Measurements from ENCODE around the gene FGFR4.

The FGFR4 gene

GRCh38 chr5:177146891-177147638 is 60.4 kb downstream of the FGFR4 start:
- Histone ChIP-seq H3K9me2 (replicated peaks; ENCODE audit: insufficient read depth, low read length) (no peaks in the 10 kb centered on the region), H3K9me3 (ENCODE audit: insufficient read depth, low read length) (no peaks in the 10 kb centered on the region), H3K27me3 (ENCODE audit: low read length) (no peaks in the 10 kb centered on the region), H4K20me1 (ENCODE audit: low read depth, low read length) (no peaks in the 10 kb centered on the region), H3F3A (ENCODE audit: insufficient read depth) (peaks cover 30% of the 10 kb centered on the region), H3K4me3 (ENCODE audit: insufficient read depth, low read length, poor library complexity, severe bottlenecking) (no peak overlapping the region), H2AFZ (ENCODE audit: low read depth, low read length, severe bottlenecking) (no peak overlapping the region), H3K27ac (ENCODE audit: low read depth, low read length) (no peak overlapping the region), H3K4me2 (ENCODE audit: low read depth, low read length, poor library complexity, severe bottlenecking) (no peak overlapping the region), H3K79me2 (ENCODE audit: insufficient read depth, low read length) (peaks cover 92% of the 10 kb centered on the region), H3K9ac (ENCODE audit: low read length) (no peak overlapping the region), H3K36me3 (ENCODE audit: low read length) (peaks cover 33% of the 10 kb centered on the region)
- TF ChIP-seq, protein P1, sequence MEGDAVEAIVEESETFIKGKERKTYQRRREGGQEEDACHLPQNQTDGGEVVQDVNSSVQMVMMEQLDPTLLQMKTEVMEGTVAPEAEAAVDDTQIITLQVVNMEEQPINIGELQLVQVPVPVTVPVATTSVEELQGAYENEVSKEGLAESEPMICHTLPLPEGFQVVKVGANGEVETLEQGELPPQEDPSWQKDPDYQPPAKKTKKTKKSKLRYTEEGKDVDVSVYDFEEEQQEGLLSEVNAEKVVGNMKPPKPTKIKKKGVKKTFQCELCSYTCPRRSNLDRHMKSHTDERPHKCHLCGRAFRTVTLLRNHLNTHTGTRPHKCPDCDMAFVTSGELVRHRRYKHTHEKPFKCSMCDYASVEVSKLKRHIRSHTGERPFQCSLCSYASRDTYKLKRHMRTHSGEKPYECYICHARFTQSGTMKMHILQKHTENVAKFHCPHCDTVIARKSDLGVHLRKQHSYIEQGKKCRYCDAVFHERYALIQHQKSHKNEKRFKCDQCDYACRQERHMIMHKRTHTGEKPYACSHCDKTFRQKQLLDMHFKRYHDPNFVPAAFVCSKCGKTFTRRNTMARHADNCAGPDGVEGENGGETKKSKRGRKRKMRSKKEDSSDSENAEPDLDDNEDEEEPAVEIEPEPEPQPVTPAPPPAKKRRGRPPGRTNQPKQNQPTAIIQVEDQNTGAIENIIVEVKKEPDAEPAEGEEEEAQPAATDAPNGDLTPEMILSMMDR (IDR thresholded peaks at IDR 0.05; ENCODE audit: insufficient read depth, low read length, poor library complexity, severe bottlenecking): no peak
- TF ChIP-seq EZH2phosphoT487 (conservative IDR thresholded peaks at IDR 0.05; ENCODE audit: low read length): no peak

Measured in SU-DHL-6 (cell line).